Mesenteric fat pad (tissue), 1 donor: ENCODE results near the gene SCO2. TPM values are rescaled to one million over a fixed set of nuclear protein-coding genes. Genes with fewer than 3 reads are reported as not detected.

Experiments
- DNase-seq: peaks from one replicate; pipeline ENCODE4 v3.0.0-alpha.2; 2020; ENCODE audit warnings: low spot score
- total RNA-seq: library from RNA; stranded (reverse); fragmentation: NEBNext Ultra II Directional; extraction: Animal tissue kit (Norgen Biotek cat#: 25700); gene quantifications from one replicate; pipeline ENCODE4 v1.2.1, GENCODE V29; 2021
- donor health status: DM: yes; HTN: yes; CAD: no.

SCO2 gene
- total RNA-seq, 1 donor from 2014 or later, result 9.6 TPM

- DNase-seq, result no peak
These were observed 21.8 kb downstream of the SCO2 start for GRCh38 chr22:50503475-50504145.

GRCh38 chr22:50502628-50503474 is 22.5 kb downstream of the SCO2 start:
- no peak for DNase-seq

GRCh38 chr22:50502096-50502495 is 23.3 kb downstream of the SCO2 start:
- no peak for DNase-seq

GRCh38 chr22:50500452-50500851 is 24.9 kb downstream of the SCO2 start:
- no peak for DNase-seq

GRCh38 chr22:50498322-50498890 is 27.0 kb downstream of the SCO2 start:
- no peak for DNase-seq

- no peak for DNase-seq
These were observed 28.3 kb downstream of the SCO2 start for GRCh38 chr22:50497093-50497492.

- no peak for DNase-seq
These were observed 34.7 kb downstream of the SCO2 start for GRCh38 chr22:50490531-50491308.

GRCh38 chr22:50489363-50490243 is 35.8 kb downstream of the SCO2 start:
- no peak for DNase-seq

- DNase-seq, result no peak
These were observed 36.5 kb downstream of the SCO2 start for GRCh38 chr22:50488886-50489285.

GRCh38 chr22:50488006-50488677 is 37.3 kb downstream of the SCO2 start:
- no peak for DNase-seq

GRCh38 chr22:50487290-50488005 is 38.0 kb downstream of the SCO2 start:
- no peak for DNase-seq

GRCh38 chr22:50486561-50487289 is 38.7 kb downstream of the SCO2 start, which contains the start of gene MIOX:
TSS of gene MIOX (plus strand) at chr22:50486859. CDS start at chr22:50486898, 39 bp downstream.
- DNase-seq, result no peak

- no peak for DNase-seq
These were observed 39.9 kb downstream of the SCO2 start for GRCh38 chr22:50485221-50486131.

GRCh38 chr22:50483977-50484853 is 41.2 kb downstream of the SCO2 start:
- DNase-seq, result no peak

GRCh38 chr22:50483556-50483955 is 41.8 kb downstream of the SCO2 start:
- DNase-seq, result no peak

- no peak for DNase-seq
These were observed 42.3 kb downstream of the SCO2 start for GRCh38 chr22:50483106-50483505.
